NB4 (cell line): ENCODE data around the gene PUDP.

Experiments
- POLR2A ChIP-seq: IDR thresholded peaks from 2 replicates; pipeline ENCODE4 v1.6.1; 2011; ENCODE audit warnings: mild to moderate bottlenecking; ENCODE audit not compliant: insufficient read length; ENCODE audit errors: extremely low read depth
- TF ChIP-seq, protein P1 (sequence below): IDR thresholded peaks from one replicate; pipeline ENCODE4 v1.5.1; 2012; ENCODE audit warnings: low read depth, low read length

DNA sequence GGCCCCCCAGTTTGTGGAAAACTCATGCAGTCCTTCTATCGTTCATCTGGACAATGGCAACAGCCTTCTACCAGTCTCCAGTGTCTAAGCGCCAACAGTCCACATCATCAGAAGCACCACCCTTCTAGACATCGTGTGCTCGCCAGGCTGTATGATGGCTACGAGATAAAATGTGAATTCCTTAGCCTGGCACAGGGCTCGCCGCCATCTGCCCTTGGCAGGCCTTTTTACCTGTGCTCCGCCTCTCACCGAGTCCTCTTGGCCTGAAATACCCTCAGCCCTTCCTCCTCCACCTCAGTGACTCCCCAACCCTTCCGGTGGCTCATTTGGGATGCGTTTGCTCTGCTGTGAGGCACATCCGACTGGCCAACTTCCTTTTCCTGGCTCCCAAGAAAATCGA lies 16.3 kb downstream of the PUDP start:
- no peak for TF ChIP-seq POLR2A
- TF ChIP-seq, protein P1, sequence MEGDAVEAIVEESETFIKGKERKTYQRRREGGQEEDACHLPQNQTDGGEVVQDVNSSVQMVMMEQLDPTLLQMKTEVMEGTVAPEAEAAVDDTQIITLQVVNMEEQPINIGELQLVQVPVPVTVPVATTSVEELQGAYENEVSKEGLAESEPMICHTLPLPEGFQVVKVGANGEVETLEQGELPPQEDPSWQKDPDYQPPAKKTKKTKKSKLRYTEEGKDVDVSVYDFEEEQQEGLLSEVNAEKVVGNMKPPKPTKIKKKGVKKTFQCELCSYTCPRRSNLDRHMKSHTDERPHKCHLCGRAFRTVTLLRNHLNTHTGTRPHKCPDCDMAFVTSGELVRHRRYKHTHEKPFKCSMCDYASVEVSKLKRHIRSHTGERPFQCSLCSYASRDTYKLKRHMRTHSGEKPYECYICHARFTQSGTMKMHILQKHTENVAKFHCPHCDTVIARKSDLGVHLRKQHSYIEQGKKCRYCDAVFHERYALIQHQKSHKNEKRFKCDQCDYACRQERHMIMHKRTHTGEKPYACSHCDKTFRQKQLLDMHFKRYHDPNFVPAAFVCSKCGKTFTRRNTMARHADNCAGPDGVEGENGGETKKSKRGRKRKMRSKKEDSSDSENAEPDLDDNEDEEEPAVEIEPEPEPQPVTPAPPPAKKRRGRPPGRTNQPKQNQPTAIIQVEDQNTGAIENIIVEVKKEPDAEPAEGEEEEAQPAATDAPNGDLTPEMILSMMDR: no peak
